T47D (cell line): ENCODE measurements around the gene NSMCE1.
A peak's percentile ranks its signal among the peaks of the same experiment; 100 is the strongest.
"Not testable (repeated sequence)": the region's sequence is repeated elsewhere in the genome, so short reads cannot be mapped to it uniquely, and the experiment has no call there.

Experiments
- DNase-seq, 2 experiments: peaks; one replicate each; pipeline versions ENCODE4 v3.0.0 to v3.0.0-alpha.2; 2011 to 2012; ENCODE audit warnings: low read depth in 1 of 2, low spot score in 1 of 2
- JUND ChIP-seq: IDR thresholded peaks from 2 replicates; pipeline ENCODE4 v1.6.1; 2012; ENCODE audit warnings: low read depth
- in situ Hi-C: cut with HindIII; loops from 2 replicates; pipeline ENCODE4 v1.10.0; 2016; ENCODE audit warnings: low sequenced_read_pairs, low pct_unique_long_range_greater_than_20kb

Gene NSMCE1

DNA sequence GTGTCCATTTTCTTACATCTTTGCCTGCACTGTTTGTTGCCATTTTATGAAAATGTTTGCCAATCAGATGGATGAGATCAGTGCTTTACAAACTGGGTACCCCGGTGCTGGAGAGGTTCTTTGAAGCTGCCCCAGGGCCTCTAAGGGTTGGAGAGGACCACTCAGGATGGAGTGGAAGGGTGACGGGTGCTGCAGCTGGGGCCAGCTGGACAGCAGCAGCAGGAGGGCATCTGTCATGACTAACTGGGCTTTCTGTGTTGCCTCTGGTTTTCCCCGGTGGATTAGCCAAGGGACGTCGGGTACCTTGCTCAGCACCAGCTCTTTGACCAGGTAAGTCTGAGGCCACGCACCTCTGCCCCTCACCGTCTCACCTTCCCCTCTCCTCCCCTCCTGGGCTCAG lies 52.9 kb downstream of the NSMCE1 start:
- DNase-seq: no peak
- TF ChIP-seq JUND: no peak
- in situ Hi-C loops: no loop called here

- no peak for TF ChIP-seq JUND
- DNase-seq: no peak
- in situ Hi-C loops: no loop called here
Measured at GRCh38 chr16:27214084-27214961, 54.2 kb downstream of the NSMCE1 start.

DNA sequence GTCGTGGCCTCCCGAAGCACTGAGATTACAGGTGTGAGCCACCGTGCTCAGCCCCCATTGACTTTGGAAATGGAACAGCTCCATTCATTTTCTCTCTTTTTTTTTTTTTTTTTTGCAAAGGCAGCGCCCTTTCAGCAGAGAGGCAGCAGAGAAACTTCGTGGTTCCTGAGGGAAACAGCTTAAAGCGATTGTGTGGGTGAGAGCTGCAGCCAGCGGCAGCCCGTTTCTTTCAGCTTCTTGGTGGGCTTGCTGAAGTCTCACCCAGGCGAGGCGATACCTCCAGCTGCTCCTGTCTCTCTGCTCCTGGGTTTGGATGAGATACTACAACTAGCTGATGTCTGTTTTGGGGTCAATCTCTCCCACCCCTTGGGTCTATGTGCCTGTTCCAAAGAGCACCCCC lies 57.5 kb downstream of the NSMCE1 start:
- in situ Hi-C loops: no loop called here

DNA sequence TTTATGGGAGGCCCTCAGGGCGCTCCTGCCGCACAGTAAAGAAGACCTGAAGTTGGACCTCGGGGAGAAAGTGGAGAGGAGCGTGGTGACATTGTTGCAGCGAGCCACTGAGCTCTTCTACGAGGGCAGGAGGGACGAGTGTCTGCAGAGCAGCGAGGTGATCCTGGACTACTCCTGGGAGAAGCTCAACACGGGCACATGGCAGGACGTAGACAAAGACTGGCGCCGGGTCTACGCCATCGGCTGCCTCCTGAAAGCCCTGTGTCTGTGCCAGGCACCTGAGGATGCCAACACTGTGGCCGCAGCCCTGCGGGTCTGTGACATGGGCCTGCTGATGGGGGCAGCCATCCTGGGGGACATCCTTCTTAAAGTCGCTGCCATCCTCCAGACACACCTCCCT lies 58.4 kb downstream of the NSMCE1 start:
- no peak for TF ChIP-seq JUND
- no peak for DNase-seq
- in situ Hi-C loops: no loop called here

More for the DNA sequence above, 57.5 kb downstream of the NSMCE1 start:
- no peak for TF ChIP-seq JUND
- no peak for DNase-seq

DNA sequence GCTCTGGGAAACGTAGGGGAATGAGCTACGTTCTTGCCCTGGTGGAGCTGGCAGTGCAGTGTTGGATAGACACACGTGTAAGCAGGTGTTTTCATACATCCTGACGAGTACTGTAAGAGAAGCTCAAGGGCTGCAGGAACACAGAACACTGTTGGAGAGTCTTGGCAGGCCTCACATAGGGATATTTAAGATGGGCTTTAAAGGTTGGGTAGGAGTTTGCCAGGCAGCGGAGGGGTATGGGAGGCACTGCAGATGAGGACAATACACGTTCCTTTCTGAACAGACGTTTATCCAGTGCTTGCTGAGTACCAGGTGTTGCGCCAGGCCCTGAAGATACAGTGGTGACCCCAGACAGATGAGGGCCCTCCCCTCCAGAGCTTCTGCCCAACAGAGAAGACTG lies 59.0 kb downstream of the NSMCE1 start:
- no peak for TF ChIP-seq JUND
- in situ Hi-C loops: no loop called here
- DNase-seq: no peak

DNA sequence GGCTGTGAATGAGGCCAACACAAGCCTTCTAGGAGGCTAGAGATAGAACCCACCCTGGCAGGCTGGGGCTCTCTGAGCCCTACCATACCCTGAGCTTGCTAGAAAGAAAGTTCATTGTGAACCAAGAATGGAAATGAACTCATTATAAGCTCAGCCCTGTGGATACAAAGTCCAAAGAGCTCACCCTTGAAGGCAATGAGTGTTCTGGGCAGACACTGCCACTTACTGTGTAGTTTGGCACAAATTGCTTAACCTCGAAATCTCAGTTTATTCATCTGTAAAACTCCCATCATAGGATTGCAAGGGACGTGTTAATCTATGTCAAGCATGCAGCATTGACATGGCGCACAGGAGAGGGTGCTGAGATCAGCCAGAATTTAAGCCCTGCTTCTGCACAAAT lies 59.8 kb downstream of the NSMCE1 start:
- no peak for TF ChIP-seq JUND
- DNase-seq: no peak
- in situ Hi-C loops: no loop called here

GRCh38 chr16:27208081-27208680 lies 60.4 kb downstream of the NSMCE1 start:
- no peak for DNase-seq
- TF ChIP-seq JUND: no peak
- in situ Hi-C loops: no loop called here

GRCh38 chr16:27207121-27207520 lies 61.5 kb downstream of the NSMCE1 start:
- in situ Hi-C loops, DNase-seq: not testable (repeated sequence)

DNA sequence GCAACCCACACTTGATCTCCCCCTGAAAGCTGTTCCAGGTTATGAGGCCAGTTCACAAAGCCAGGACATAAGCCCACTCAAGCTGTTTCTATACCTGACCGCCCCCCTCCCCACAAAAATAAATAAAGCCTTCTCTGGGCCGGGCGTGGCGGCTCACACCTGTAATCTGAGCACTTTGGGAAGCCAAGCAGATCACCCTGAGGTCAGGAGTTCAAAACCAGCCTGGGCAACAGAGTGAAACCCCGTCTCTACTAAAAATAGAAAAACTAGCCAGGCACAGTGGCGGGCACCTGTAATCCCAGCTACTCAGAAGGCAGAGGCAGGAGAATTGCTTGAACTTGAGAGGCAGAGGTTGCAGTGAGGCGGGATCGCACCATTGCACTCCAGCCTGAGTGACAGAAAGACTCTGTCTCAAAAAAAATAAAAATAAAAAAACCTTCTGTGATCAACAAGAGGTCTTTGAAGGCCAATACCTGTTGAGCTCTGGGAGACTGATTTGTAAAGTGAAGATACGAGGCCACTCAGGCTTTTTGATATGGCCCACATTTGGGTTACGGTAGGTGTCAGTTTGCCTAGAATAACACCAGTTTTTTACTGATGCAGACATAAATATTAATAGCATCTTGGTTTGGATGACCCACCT lies 63.0 kb downstream of the NSMCE1 start:
- in situ Hi-C loops: no loop called here
- no peak for DNase-seq
- no peak for TF ChIP-seq JUND

DNA sequence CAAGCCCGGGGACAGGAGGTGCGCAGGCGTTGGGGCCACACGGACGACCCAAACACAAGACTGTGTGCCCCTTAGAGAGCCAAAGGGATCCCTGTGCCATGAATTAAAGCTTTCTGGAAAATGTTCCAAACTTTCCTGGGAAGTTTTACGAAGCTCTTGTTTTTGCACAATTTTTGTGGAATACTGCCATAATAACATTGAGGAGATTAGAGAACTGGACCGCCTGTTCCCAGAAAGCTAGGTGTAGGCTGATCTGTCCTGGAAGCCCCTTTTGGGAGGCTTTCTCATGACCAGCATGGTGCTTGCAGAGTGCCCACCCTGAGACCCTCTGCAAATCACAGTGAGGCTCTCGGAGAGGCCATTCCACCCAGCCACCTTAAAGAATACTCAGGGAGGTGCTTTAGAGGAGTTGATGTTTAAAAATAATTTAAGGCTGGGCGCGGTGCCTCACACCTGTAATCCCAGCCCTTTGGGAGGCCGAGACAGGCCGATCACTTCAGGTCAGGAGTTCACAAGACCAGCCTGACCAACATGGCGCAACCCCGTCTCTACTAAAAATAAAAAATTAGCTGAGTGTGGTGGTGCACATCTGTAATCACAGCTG lies 64.2 kb downstream of the NSMCE1 start:
- DNase-seq: no peak
- TF ChIP-seq JUND: no peak
- in situ Hi-C loops: no loop called here

DNA sequence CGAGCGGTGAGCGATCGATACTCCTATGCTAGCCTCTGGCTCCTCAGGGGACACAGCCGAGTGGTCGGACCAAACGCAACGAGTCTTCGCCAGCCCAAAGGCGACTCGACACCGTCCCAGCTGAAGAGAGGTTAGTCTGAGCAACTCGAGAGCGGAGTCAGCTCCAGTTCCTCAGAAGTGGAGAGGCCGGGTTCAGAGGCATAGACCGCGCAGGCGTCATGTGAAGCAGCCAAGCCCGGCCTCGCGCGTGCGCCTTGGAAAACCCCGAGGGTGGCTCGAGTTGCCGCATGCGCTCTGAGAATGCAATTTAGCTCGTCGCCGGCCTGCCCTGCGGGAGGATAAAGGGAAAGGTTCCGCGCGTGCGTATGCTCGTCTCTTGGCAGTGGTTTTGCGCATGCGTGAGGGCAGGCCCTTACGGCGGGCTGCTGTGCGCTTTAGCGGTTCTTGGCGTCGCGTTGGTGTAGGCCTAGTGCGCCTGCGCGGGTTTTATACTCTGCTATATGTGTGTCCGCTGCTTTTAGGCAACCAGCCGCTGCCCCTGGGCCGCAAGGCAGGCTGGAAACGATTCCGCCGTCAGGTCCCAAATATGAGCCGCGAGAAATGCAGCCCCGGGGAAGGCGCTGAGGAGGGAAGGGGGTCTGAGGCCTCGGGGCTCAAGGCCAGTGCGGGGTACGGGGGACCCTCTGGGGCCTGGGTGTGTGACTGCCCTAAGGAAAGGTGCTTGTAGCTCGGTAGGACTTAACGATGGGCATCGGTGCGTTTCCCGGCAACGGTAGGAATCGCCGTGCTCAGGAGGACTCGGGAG lies 64.9 kb downstream of the NSMCE1 start, which contains the start of gene KDM8:
Gene KDM8, plus strand, starts transcription at position 20 of the 805 bp plus-strand sequence. CDS start 6,598 bp downstream, outside the sequence.
- no peak for TF ChIP-seq JUND
- in situ Hi-C loops: no loop called here

DNA sequence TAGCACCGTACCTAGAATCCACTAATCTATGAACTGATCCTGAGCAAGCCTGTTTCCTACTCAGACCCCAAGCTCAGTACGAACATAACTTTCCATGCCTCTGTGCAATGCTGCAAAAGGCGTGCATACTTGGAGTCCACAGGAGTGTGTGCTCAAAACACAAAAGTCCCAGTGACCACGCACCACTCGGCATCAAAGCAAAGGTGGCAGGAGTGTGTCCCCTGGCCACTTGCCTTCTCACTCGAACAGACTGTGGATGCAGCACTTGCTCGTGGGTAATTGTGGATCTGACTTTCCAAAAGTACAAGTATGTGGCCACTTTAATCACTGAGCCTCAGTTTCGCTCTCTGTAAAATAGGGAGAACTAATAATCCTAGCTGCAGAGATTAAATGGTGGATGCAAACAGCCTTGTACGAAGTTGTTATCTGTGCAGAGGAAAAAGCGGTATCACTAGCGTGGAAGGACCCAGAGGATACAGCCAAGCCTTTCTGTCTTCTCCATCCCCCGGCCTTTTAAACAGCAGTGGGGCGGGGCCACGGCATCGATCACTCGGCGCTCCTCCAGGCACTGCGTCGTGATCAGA lies 65.6 kb downstream of the NSMCE1 start:
- no peak for TF ChIP-seq JUND
- in situ Hi-C loops: no loop called here
- DNase-seq: peak; percentile 74 to 95

More for the DNA sequence above, 64.9 kb downstream of the NSMCE1 start, which contains the start of gene KDM8:
- peak; percentile 94 to 99 for DNase-seq

DNA sequence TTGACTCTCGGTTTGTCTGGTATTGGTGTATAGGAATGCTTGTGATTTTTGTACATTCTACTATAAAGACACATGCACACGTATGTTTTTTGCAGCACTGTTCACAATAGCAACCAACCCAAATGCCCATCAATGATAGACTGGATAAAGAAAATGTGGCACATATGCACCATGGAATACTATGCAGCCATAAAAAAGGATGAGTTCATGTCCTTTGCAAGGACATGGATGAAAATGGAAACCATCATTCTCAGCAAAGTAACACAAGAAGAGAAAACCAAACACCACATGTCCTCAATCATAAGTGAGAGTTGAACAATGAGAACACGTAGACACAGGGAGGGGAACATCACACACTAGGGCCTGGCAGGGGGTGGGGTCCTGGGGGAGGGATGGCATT lies 67.7 kb downstream of the NSMCE1 start:
- DNase-seq, in situ Hi-C loops: not testable (repeated sequence)
